Measurements from ENCODE around the gene MLIP.
"Not testable (repeated sequence)": the region's sequence is repeated elsewhere in the genome, so short reads cannot be mapped to it uniquely, and the experiment has no call there.

The MLIP gene

GRCh38 chr6:54238396-54238795, 127.2 kb downstream of the MLIP start:
- DNase-seq, result no peak

GRCh38 chr6:54243699-54244098, 132.5 kb downstream of the MLIP start:
- no peak for DNase-seq

- DNase-seq, result peak; percentile 1
Measured at GRCh38 chr6:54244430-54244829, 133.2 kb downstream of the MLIP start.

GRCh38 chr6:54245265-54245664, 134.0 kb downstream of the MLIP start:
- no peak for DNase-seq

GRCh38 chr6:54248319-54248718, 137.1 kb downstream of the MLIP start:
- no peak for DNase-seq

GRCh38 chr6:54248994-54249393, 137.8 kb downstream of the MLIP start:
- no peak for DNase-seq

- DNase-seq, result not testable (repeated sequence)
Measured at GRCh38 chr6:54249812-54250211, 138.6 kb downstream of the MLIP start.

GRCh38 chr6:54252496-54252895, 141.3 kb downstream of the MLIP start:
- no peak for DNase-seq

- DNase-seq, result no peak
Measured at GRCh38 chr6:54252916-54253315, 141.7 kb downstream of the MLIP start.

GRCh38 chr6:54254886-54255285, 143.6 kb downstream of the MLIP start:
- no peak for DNase-seq

- DNase-seq, result no peak
Measured at GRCh38 chr6:54255886-54256285, 144.6 kb downstream of the MLIP start.

GRCh38 chr6:54260025-54260424, 148.8 kb downstream of the MLIP start:
- DNase-seq, result no peak

GRCh38 chr6:54262499-54262898, 151.3 kb downstream of the MLIP start:
- DNase-seq, result no peak

- no peak for DNase-seq
Measured at GRCh38 chr6:54262971-54263370, 151.7 kb downstream of the MLIP start.

- DNase-seq, result no peak
Measured at GRCh38 chr6:54264581-54265272, 153.5 kb downstream of the MLIP start.

- no peak for DNase-seq
Measured at GRCh38 chr6:54266400-54266923, 155.2 kb downstream of the MLIP start.

GRCh38 chr6:54267798-54268197, 156.6 kb downstream of the MLIP start:
- peak; percentile 41 for DNase-seq

- DNase-seq, result no peak
Measured at GRCh38 chr6:54273214-54273820, 162.1 kb downstream of the MLIP start.

GRCh38 chr6:54274383-54274782, 163.1 kb downstream of the MLIP start:
- DNase-seq, result no peak

GRCh38 chr6:54282186-54282585, 170.9 kb downstream of the MLIP start:
- no peak for DNase-seq

- DNase-seq, result no peak
Measured at GRCh38 chr6:54284161-54284860, 173.1 kb downstream of the MLIP start.

GRCh38 chr6:54285595-54285994, 174.4 kb downstream of the MLIP start:
- no peak for DNase-seq

- no peak for DNase-seq
Measured at GRCh38 chr6:54286141-54286540, 174.9 kb downstream of the MLIP start.

GRCh38 chr6:54288474-54288873, 177.2 kb downstream of the MLIP start:
- no peak for DNase-seq
